ENCODE measurements around the gene CHPT1. TPM values are rescaled to one million over a fixed set of nuclear protein-coding genes. Genes with fewer than 3 reads are reported as not detected.
"Not testable (repeated sequence)": the region's sequence is repeated elsewhere in the genome, so short reads cannot be mapped to it uniquely, and the experiment has no call there.

CHPT1 gene
- polyA plus RNA-seq, 1 of the 3 experiments (the other 2 are of a cell fraction), result 12.0 TPM

DNA sequence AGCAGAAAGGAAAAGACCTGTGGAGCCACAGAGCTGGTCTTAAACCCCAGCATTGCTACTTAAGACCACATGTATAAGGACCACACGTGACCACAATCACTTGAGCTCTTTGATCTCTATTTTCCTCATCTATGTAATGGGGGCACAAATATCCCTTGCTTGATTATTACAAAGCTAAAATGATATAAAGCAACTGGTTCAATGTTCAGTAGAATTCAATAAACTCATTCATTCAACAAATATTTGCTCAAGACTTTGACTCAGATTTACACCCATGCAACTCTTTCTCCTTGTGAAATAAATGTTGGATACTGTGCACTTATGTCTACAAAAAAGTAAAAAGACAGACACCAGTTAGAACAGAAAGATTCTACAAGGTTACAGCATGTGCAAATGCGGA lies 21.9 kb upstream of the CHPT1 start:
- no peak for TF ChIP-seq RFX5 (IDR thresholded peaks at IDR 0.05; ENCODE audit: low read length)
- TF ChIP-seq NRF1 (IDR thresholded peaks at IDR 0.05; ENCODE audit: low read depth, low read length), result no peak
- no peak for TF ChIP-seq MEF2A (IDR thresholded peaks at IDR 0.05; ENCODE audit: borderline replicate concordance, low read depth)
- TF ChIP-seq GATA2 (CRISPR knock-in tag; IDR thresholded peaks at IDR 0.05), result no peak
- TF ChIP-seq TAF1 (IDR thresholded peaks at IDR 0.05; ENCODE audit: borderline replicate concordance, low read depth, low read length), result no peak
- no peak for TF ChIP-seq FOXJ3 (CRISPR knock-in tag; IDR thresholded peaks at IDR 0.05)
- TF ChIP-seq, protein P1, sequence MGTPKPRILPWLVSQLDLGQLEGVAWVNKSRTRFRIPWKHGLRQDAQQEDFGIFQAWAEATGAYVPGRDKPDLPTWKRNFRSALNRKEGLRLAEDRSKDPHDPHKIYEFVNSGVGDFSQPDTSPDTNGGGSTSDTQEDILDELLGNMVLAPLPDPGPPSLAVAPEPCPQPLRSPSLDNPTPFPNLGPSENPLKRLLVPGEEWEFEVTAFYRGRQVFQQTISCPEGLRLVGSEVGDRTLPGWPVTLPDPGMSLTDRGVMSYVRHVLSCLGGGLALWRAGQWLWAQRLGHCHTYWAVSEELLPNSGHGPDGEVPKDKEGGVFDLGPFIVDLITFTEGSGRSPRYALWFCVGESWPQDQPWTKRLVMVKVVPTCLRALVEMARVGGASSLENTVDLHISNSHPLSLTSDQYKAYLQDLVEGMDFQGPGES (IDR thresholded peaks at IDR 0.05; ENCODE audit: low read depth, low read length), result no peak
- no peak for TF ChIP-seq TEAD4 (IDR thresholded peaks at IDR 0.05; ENCODE audit: borderline replicate concordance, insufficient read depth)
- no peak for TF ChIP-seq RCOR1 (IDR thresholded peaks at IDR 0.05; ENCODE audit: low read length)
- TF ChIP-seq GABPA (IDR thresholded peaks at IDR 0.05; ENCODE audit: low read depth), result no peak
- TF ChIP-seq, protein P2, sequence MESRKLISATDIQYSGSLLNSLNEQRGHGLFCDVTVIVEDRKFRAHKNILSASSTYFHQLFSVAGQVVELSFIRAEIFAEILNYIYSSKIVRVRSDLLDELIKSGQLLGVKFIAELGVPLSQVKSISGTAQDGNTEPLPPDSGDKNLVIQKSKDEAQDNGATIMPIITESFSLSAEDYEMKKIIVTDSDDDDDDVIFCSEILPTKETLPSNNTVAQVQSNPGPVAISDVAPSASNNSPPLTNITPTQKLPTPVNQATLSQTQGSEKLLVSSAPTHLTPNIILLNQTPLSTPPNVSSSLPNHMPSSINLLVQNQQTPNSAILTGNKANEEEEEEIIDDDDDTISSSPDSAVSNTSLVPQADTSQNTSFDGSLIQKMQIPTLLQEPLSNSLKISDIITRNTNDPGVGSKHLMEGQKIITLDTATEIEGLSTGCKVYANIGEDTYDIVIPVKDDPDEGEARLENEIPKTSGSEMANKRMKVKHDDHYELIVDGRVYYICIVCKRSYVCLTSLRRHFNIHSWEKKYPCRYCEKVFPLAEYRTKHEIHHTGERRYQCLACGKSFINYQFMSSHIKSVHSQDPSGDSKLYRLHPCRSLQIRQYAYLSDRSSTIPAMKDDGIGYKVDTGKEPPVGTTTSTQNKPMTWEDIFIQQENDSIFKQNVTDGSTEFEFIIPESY (IDR thresholded peaks at IDR 0.05; ENCODE audit: borderline replicate concordance, low read depth), result no peak
- no peak for TF ChIP-seq POLR2AphosphoS5 (IDR thresholded peaks at IDR 0.05; ENCODE audit: low read depth, low read length)
- TF ChIP-seq EZH2phosphoT487 (IDR thresholded peaks at IDR 0.05; ENCODE audit: borderline replicate concordance, low read depth), result no peak
- no peak for TF ChIP-seq SMC3 (IDR thresholded peaks at IDR 0.05; ENCODE audit: low read depth, low read length)
- TF ChIP-seq CHD2 (IDR thresholded peaks at IDR 0.05; ENCODE audit: low read length, partially characterized antibody), result no peak
- TF ChIP-seq SIN3A (IDR thresholded peaks at IDR 0.05; ENCODE audit: borderline replicate concordance, low read depth, low read length), result no peak
- TF ChIP-seq, protein P3, sequence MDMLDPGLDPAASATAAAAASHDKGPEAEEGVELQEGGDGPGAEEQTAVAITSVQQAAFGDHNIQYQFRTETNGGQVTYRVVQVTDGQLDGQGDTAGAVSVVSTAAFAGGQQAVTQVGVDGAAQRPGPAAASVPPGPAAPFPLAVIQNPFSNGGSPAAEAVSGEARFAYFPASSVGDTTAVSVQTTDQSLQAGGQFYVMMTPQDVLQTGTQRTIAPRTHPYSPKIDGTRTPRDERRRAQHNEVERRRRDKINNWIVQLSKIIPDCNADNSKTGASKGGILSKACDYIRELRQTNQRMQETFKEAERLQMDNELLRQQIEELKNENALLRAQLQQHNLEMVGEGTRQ (IDR thresholded peaks at IDR 0.05; ENCODE audit: borderline replicate concordance, low read depth, low read length), result no peak
- TF ChIP-seq, protein P4, sequence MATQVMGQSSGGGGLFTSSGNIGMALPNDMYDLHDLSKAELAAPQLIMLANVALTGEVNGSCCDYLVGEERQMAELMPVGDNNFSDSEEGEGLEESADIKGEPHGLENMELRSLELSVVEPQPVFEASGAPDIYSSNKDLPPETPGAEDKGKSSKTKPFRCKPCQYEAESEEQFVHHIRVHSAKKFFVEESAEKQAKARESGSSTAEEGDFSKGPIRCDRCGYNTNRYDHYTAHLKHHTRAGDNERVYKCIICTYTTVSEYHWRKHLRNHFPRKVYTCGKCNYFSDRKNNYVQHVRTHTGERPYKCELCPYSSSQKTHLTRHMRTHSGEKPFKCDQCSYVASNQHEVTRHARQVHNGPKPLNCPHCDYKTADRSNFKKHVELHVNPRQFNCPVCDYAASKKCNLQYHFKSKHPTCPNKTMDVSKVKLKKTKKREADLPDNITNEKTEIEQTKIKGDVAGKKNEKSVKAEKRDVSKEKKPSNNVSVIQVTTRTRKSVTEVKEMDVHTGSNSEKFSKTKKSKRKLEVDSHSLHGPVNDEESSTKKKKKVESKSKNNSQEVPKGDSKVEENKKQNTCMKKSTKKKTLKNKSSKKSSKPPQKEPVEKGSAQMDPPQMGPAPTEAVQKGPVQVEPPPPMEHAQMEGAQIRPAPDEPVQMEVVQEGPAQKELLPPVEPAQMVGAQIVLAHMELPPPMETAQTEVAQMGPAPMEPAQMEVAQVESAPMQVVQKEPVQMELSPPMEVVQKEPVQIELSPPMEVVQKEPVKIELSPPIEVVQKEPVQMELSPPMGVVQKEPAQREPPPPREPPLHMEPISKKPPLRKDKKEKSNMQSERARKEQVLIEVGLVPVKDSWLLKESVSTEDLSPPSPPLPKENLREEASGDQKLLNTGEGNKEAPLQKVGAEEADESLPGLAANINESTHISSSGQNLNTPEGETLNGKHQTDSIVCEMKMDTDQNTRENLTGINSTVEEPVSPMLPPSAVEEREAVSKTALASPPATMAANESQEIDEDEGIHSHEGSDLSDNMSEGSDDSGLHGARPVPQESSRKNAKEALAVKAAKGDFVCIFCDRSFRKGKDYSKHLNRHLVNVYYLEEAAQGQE (IDR thresholded peaks at IDR 0.05; ENCODE audit: low read depth, low read length), result no peak
- ChIA-PET CTCF (interaction anchor here (0.9 to 1.8 kb wide), 2 partner anchors 9 to 84 kb away, joined by 3 to 7 read pairs; no protein-coding TSS in a partner anchor), POLR2A (no interaction called here)
- H3K4me1 ChIP-seq (ENCODE audit: control insufficient read depth in 1 of 2, insufficient read depth in 2 of 2, low read depth in 1 of 2, low read length in 1 of 2), result no peaks in the 10 kb centered on the region
- H3K79me2 ChIP-seq (ENCODE audit: insufficient read depth), result no peaks in the 10 kb centered on the region
- H3K9ac ChIP-seq, result no peak overlapping the region
- H4K20me1 ChIP-seq (ENCODE audit: insufficient read depth), result no peaks in the 10 kb centered on the region
- H3K4me3 ChIP-seq (ENCODE audit: low read depth in 2 of 2, low read length in 1 of 2), result no peak overlapping the region
- DNase-seq, result no peak
- no peak overlapping the region for H3K27ac ChIP-seq (ENCODE audit: low read depth in 2 of 2, low read length in 1 of 2)
- H3F3A ChIP-seq (replicated peaks; ENCODE audit: insufficient read depth), result no peaks in the 10 kb centered on the region
- peaks cover 6% of the 10 kb centered on the region; the same call in 1 of the 2 replicates for H3K27me3 ChIP-seq (ENCODE audit: insufficient read depth)
- 19% methylated on average over 2 of the region's 2 CpGs for WGBS (ENCODE audit: low lambda C conversion rate)
- H3K9me3 ChIP-seq, result no peaks in the 10 kb centered on the region
- no peaks in the 10 kb centered on the region for H3K36me3 ChIP-seq (replicated peaks in 1 of 2; ENCODE audit: control insufficient read depth in 1 of 2, insufficient read depth in 2 of 2, low read length in 1 of 2)
- no peak overlapping the region for H2AFZ ChIP-seq (ENCODE audit: low read depth)
- H3K4me2 ChIP-seq, result no peak overlapping the region
- no peaks in the 10 kb centered on the region for H3K9me2 ChIP-seq

DNA sequence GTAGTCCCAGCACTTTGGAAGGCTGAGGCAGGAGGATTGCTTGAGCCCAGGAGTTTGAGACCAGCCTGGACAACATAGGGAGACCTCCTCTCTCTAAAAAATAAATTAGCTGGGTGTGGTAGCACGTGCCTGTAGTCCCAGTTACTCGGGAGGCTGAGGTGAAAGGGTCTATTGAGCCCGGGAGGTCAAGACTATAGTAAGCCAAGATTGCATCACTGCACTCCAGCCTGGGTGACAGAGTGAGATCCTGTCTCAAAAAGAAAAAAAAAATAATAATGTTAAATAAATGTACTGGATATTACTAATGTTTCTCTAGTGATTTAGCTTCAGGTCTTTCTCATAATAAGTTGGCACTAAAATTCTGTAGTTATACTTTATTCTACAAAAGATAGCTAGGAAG lies 20.9 kb upstream of the CHPT1 start:
- CTCF ChIA-PET, result interaction anchor here (0.9 to 1.8 kb wide), 2 partner anchors 10 to 83 kb away, joined by 3 to 7 read pairs; no protein-coding TSS in a partner anchor
- H3K79me2 ChIP-seq (ENCODE audit: insufficient read depth); POLR2A ChIA-PET; H3K9me3 ChIP-seq; H2AFZ ChIP-seq (ENCODE audit: low read depth); H3F3A ChIP-seq (replicated peaks; ENCODE audit: insufficient read depth); DNase-seq; H3K9me2 ChIP-seq; H4K20me1 ChIP-seq (ENCODE audit: insufficient read depth); H3K36me3 ChIP-seq (replicated peaks in 1 of 2; ENCODE audit: control insufficient read depth in 1 of 2, insufficient read depth in 2 of 2, low read length in 1 of 2); H3K4me3 ChIP-seq (ENCODE audit: low read depth in 2 of 2, low read length in 1 of 2); H3K4me2 ChIP-seq; H3K9ac ChIP-seq; H3K27ac ChIP-seq (ENCODE audit: low read depth in 2 of 2, low read length in 1 of 2); H3K4me1 ChIP-seq (ENCODE audit: control insufficient read depth in 1 of 2, insufficient read depth in 2 of 2, low read depth in 1 of 2, low read length in 1 of 2); H3K27me3 ChIP-seq (ENCODE audit: insufficient read depth): not testable (repeated sequence)
- 3% methylated on average over 3 of the region's 3 CpGs for WGBS (ENCODE audit: low lambda C conversion rate)

Data from SK-N-SH (cell line).